ENCODE data around the gene LDLRAD4.

GRCh38 chr18:13500227-13500865, 281.8 kb downstream of the LDLRAD4 start:
- no peak for TF ChIP-seq CTCF (IDR thresholded peaks at IDR 0.05)
- no peak for TF ChIP-seq POLR2A (IDR thresholded peaks at IDR 0.05)
